Activated T-helper 2 cell treated with anti-CD3 and anti-CD28 coated beads, Interferon-gamma antibody, Interleukin-2, Interleukin-4, amounts not matched to agents 10 μg/mL and 5 μg/mL and 100 μg/mL, durations not matched to agents 14 hours and 24 hours and 36 hours (primary cell): ENCODE results near the gene MYBPC1. TPM values are rescaled to one million over a fixed set of nuclear protein-coding genes. Genes with fewer than 3 reads are reported as not detected.
"Not testable (repeated sequence)": the region's sequence is repeated elsewhere in the genome, so short reads cannot be mapped to it uniquely, and the experiment has no call there.

Source experiments
- DNase-seq: peaks from one replicate; pipeline ENCODE4 v3.0.0; 2021; ENCODE audit warnings: low spot score
- H3K27ac Mint-ChIP-seq: one replicate; pipeline ENCODE4 v1.8.0; 2021; ENCODE audit warnings: mixed read lengths
- H3K27me3 Mint-ChIP-seq: one replicate; pipeline ENCODE4 v1.8.0; 2021; ENCODE audit warnings: low read depth, mixed read lengths
- H3K36me3 Mint-ChIP-seq: one replicate; pipeline ENCODE4 v1.8.0; 2021; ENCODE audit warnings: low read depth, mixed read lengths
- H3K4me1 Mint-ChIP-seq: one replicate; pipeline ENCODE4 v1.8.0; 2021; ENCODE audit warnings: low read depth, mixed read lengths
- H3K4me3 Mint-ChIP-seq: one replicate; pipeline ENCODE4 v1.8.0; 2021; ENCODE audit warnings: low read depth, mild to moderate bottlenecking, moderate library complexity, mixed read lengths
- H3K9me3 Mint-ChIP-seq: one replicate; pipeline ENCODE4 v1.8.0; 2021; ENCODE audit warnings: mixed read lengths
- intact Hi-C: fragments of 100-400 bp; cut with micrococcal nuclease; formaldehyde crosslinking; loops from one replicate; pipeline ENCODE4 v1.15.1; 2023
- total RNA-seq: library from RNA; stranded (reverse); gene quantifications from 2 replicates; pipeline ENCODE4 v1.2.3, GENCODE V29; 2022

MYBPC1 gene
- total RNA-seq, 1 donor from 2014 or later = not detected

DNA sequence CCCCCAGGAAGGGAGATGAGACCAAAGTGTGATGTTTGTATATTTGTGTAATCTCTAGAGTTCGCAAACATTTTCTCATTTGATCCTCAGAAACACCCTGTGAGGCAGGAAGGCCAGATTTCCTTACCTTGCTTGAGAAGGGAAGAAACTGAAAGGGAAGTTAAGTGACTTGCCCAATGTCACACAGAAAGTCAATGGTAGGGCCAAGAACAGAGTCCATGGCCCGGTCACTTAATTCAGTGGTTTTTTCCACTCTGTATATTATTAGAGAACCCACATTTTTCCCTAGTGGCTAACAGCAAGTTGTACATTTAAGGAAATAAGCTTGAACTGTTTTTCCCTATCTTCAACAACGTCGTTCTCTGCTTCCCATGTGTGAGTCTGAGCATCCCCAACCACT is 77.1 kb downstream of the MYBPC1 start:
- Mint-ChIP-seq H3K9me3 (no peaks in the 10 kb centered on the region), H3K27me3 (peaks cover 1% of the 10 kb centered on the region), H3K4me3 (no peak overlapping the region), H3K27ac (no peak overlapping the region), H3K4me1 (peaks cover 16% of the 10 kb centered on the region), H3K36me3 (no peaks in the 10 kb centered on the region)
- intact Hi-C loops = loop anchor here (5.0 kb wide), 1 partner anchor 185 kb away; no protein-coding TSS in a partner anchor
- no peak for DNase-seq

DNA sequence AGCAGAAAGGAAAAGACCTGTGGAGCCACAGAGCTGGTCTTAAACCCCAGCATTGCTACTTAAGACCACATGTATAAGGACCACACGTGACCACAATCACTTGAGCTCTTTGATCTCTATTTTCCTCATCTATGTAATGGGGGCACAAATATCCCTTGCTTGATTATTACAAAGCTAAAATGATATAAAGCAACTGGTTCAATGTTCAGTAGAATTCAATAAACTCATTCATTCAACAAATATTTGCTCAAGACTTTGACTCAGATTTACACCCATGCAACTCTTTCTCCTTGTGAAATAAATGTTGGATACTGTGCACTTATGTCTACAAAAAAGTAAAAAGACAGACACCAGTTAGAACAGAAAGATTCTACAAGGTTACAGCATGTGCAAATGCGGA is 80.8 kb downstream of the MYBPC1 start:
- H3K4me1 Mint-ChIP-seq = peaks cover 10% of the 10 kb centered on the region
- no peak overlapping the region for H3K27ac Mint-ChIP-seq
- intact Hi-C loops = no loop called here
- H3K36me3 Mint-ChIP-seq = no peaks in the 10 kb centered on the region
- DNase-seq = no peak
- peaks cover 19% of the 10 kb centered on the region for H3K27me3 Mint-ChIP-seq
- H3K9me3 Mint-ChIP-seq = no peaks in the 10 kb centered on the region
- no peak overlapping the region for H3K4me3 Mint-ChIP-seq

- H3K4me1 Mint-ChIP-seq, H3K4me3 Mint-ChIP-seq, H3K9me3 Mint-ChIP-seq, DNase-seq, H3K27ac Mint-ChIP-seq, intact Hi-C loops, H3K36me3 Mint-ChIP-seq: not testable (repeated sequence)
- H3K27me3 Mint-ChIP-seq = peaks cover 20% of the 10 kb centered on the region
These were observed 81.7 kb downstream of the MYBPC1 start for GRCh38 chr12:101676497-101676896.

DNA sequence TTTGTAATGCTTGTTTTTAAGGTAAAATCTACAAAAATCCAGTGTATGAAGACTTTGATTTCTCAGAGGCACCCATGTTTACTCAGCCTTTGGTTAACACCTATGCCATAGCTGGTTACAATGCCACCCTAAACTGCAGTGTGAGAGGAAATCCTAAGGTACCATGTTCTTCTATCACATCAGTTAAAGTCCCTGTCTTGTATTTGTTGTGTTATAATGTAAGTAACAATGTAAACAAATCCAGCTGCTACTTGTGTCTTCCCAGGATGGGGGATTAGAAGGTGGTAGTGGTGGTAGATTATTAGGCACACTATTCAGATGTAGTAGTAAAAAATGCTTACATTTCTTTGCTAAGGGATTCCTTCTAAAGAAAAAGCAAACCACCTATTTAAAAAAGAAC is 83.3 kb downstream of the MYBPC1 start:
- Mint-ChIP-seq H3K36me3 (no peaks in the 10 kb centered on the region), H3K27me3 (peaks cover 23% of the 10 kb centered on the region), H3K27ac (no peak overlapping the region), H3K4me1 (no peaks in the 10 kb centered on the region), H3K9me3 (no peaks in the 10 kb centered on the region), H3K4me3 (no peak overlapping the region)
- no peak for DNase-seq
- intact Hi-C loops = no loop called here

DNA sequence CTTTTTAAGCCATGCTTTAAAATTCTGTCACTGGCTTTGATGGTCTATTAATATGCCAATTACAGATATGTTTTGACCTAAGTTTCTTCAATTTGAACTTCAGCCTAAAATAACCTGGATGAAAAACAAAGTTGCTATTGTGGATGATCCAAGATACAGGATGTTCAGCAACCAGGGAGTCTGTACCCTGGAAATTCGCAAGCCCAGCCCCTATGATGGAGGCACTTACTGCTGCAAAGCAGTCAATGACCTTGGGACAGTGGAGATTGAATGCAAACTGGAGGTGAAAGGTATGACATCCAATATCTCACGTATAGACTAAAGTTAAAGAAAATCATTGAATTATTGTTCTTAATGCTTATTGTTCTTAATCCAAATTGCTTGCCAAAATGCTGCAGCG is 85.5 kb downstream of the MYBPC1 start:
- no peaks in the 10 kb centered on the region for H3K9me3 Mint-ChIP-seq
- H3K36me3 Mint-ChIP-seq = no peaks in the 10 kb centered on the region
- peaks cover 35% of the 10 kb centered on the region for H3K27me3 Mint-ChIP-seq
- H3K4me1 Mint-ChIP-seq = no peaks in the 10 kb centered on the region
- H3K4me3 Mint-ChIP-seq = no peak overlapping the region
- H3K27ac Mint-ChIP-seq = no peak overlapping the region
- intact Hi-C loops = no loop called here
- DNase-seq = no peak

GRCh38 chr12:101680647-101681046 is 85.9 kb downstream of the MYBPC1 start:
- no peaks in the 10 kb centered on the region for H3K4me1 Mint-ChIP-seq
- H3K9me3 Mint-ChIP-seq = no peaks in the 10 kb centered on the region
- no peak overlapping the region for H3K27ac Mint-ChIP-seq
- no peak for DNase-seq
- H3K4me3 Mint-ChIP-seq = no peak overlapping the region
- intact Hi-C loops = no loop called here
- peaks cover 38% of the 10 kb centered on the region for H3K27me3 Mint-ChIP-seq
- no peaks in the 10 kb centered on the region for H3K36me3 Mint-ChIP-seq

- H3K4me3 Mint-ChIP-seq, H3K4me1 Mint-ChIP-seq, H3K27ac Mint-ChIP-seq, H3K36me3 Mint-ChIP-seq, intact Hi-C loops, DNase-seq, H3K9me3 Mint-ChIP-seq: not testable (repeated sequence)
- H3K27me3 Mint-ChIP-seq = peaks cover 42% of the 10 kb centered on the region
These were observed 86.9 kb downstream of the MYBPC1 start for GRCh38 chr12:101681627-101682026.

DNA sequence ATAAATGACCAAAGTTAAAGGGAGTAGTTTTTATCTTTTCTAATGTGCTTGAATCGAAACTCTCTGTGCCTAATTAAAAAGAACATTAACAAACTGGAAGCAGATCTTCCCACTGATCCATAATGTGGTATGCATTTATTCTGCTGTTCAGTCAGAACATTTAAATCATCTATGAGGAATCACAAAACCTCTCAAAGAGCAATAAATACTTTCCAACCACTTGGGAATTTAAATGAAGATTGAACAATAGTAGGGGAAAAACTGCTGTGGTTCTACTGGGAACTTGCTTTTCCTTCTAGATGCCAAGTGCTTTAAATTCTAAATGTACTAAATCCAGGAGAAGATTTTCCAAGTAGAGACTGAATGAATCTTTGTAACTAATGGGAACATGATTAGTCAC is 90.3 kb downstream of the MYBPC1 start:
- Mint-ChIP-seq H3K27ac (no peak overlapping the region), H3K27me3 (peaks cover 30% of the 10 kb centered on the region), H3K36me3 (no peaks in the 10 kb centered on the region), H3K4me3 (no peak overlapping the region), H3K9me3 (no peaks in the 10 kb centered on the region), H3K4me1 (no peaks in the 10 kb centered on the region)
- intact Hi-C loops = no loop called here
- no peak for DNase-seq

GRCh38 chr12:101686176-101686575 is 91.4 kb downstream of the MYBPC1 start:
- no peak overlapping the region for H3K27ac Mint-ChIP-seq
- intact Hi-C loops = no loop called here
- H3K4me3 Mint-ChIP-seq = no peak overlapping the region
- no peaks in the 10 kb centered on the region for H3K36me3 Mint-ChIP-seq
- peaks cover 29% of the 10 kb centered on the region for H3K27me3 Mint-ChIP-seq
- H3K9me3 Mint-ChIP-seq = no peaks in the 10 kb centered on the region
- no peaks in the 10 kb centered on the region for H3K4me1 Mint-ChIP-seq
- no peak for DNase-seq

- Mint-ChIP-seq H3K27me3 (peaks cover 13% of the 10 kb centered on the region), H3K4me1 (no peaks in the 10 kb centered on the region), H3K27ac (no peak overlapping the region), H3K4me3 (no peak overlapping the region), H3K36me3 (no peaks in the 10 kb centered on the region), H3K9me3 (no peaks in the 10 kb centered on the region)
- no peak for DNase-seq
- intact Hi-C loops = loop anchor here (10.0 kb wide), 1 partner anchor 374 kb away; the partner anchor contains the start of gene WASHC3
These were observed 95.8 kb downstream of the MYBPC1 start for GRCh38 chr12:101690544-101691098.

DNA sequence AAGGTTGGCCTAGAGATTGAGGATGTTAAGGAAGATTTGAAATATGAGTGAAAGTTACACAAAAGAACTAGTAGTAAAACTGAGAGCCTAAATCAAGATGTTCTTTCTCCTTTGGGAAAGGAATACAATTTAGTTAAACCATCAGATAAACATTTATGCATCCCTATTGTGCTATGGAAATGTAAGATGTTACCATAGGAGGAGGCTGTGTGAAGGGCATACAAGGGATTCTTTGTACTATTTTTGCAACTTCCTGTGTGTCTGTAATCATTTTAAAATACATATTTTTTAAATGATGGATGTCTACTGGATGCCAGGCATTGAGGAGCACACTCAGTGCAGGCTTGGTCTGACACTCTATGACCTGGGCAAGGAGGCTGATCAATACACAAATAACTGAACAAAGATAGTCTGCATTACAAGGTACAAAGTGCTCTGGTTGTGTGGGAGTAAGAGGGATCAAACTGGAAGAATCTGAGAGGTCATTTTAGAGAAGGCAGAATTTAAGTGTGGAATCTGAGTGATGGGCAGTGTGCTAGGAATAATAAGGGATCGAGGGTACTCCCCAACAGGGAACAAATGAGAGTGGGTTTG is 96.8 kb downstream of the MYBPC1 start:
- Mint-ChIP-seq H3K27me3 (peaks cover 12% of the 10 kb centered on the region), H3K4me3 (no peak overlapping the region), H3K27ac (no peak overlapping the region), H3K9me3 (no peaks in the 10 kb centered on the region), H3K36me3 (no peaks in the 10 kb centered on the region), H3K4me1 (peaks cover 3% of the 10 kb centered on the region)
- no peak for DNase-seq
- intact Hi-C loops = loop anchor here (10.0 kb wide), 1 partner anchor 373 kb away; the partner anchor contains the start of gene WASHC3

DNA sequence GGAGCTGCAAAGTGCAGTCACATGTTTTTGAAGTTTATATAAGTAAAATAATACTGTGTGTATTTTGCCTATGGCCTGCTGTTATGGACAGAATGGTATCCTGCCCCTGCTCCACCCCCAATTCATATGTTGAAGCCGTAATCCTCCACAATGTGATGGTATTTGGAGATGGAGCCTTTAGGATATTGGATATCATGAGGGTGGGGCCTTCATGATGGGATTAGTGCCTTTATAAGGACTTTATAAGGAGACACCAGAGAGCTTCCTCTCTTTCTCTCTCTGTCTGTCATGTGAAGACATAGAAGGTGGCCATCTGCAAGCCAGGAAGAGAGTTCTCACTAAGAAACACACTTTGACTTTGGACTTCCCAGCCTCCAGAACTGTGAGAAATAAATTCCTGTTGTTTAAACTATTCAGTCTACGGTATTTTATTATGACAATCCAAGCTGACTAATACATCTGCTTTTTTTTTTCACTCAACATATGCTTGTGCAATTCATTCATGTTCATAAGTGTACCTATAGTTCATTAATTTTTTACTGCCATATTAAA is 99.6 kb downstream of the MYBPC1 start:
- Mint-ChIP-seq H3K4me3 (no peak overlapping the region), H3K9me3 (no peaks in the 10 kb centered on the region), H3K27ac (no peak overlapping the region), H3K4me1 (peaks cover 16% of the 10 kb centered on the region), H3K27me3 (peaks cover 10% of the 10 kb centered on the region), H3K36me3 (no peaks in the 10 kb centered on the region)
- intact Hi-C loops = loop anchor here (10.0 kb wide), 1 partner anchor 370 kb away; the partner anchor contains the start of gene WASHC3
- no peak for DNase-seq

- Mint-ChIP-seq H3K9me3 (no peaks in the 10 kb centered on the region), H3K4me3 (no peak overlapping the region), H3K27ac (no peak overlapping the region), H3K36me3 (no peaks in the 10 kb centered on the region), H3K4me1 (peaks cover 19% of the 10 kb centered on the region), H3K27me3 (peaks cover 10% of the 10 kb centered on the region)
- intact Hi-C loops = loop anchor here (5.0 to 10.0 kb wide), 2 partner anchors 137 to 370 kb away; partner anchors contain the start of genes GNPTAB and WASHC3
- DNase-seq = no peak
These were observed 100.2 kb downstream of the MYBPC1 start for GRCh38 chr12:101694986-101695385.
